Kidney (tissue), 22 donors: ENCODE data around the gene TCEANC2. TPM values are rescaled to one million over a fixed set of nuclear protein-coding genes. Genes with fewer than 3 reads are reported as not detected.
"Not testable (repeated sequence)": the region's sequence is repeated elsewhere in the genome, so short reads cannot be mapped to it uniquely, and the experiment has no call there.

Experiments
- DNase-seq, 5 donors: peaks; one replicate each; pipeline ENCODE4 v3.0.0-alpha.2; 2013 to 2020
- FAIRE-seq: peaks from 2 replicates; lab custom pipeline; 2012; peaks lifted over from hg19 to GRCh38; lab: Jason Lieb, UNC
- H3K27ac ChIP-seq, 2 donors: one replicate each; pipeline ENCODE4 v1.7.0; 2013; ENCODE audit warnings: low read depth in 2 of 2, low read length in 2 of 2, inconsistent platforms in 1 of 2
- H3K27me3 ChIP-seq: one replicate; pipeline ENCODE4 v1.7.1; 2013; ENCODE audit warnings: low read length, inconsistent platforms; ENCODE audit not compliant: control insufficient read depth, insufficient read depth
- H3K36me3 ChIP-seq, 3 donors: one replicate each; pipeline versions ENCODE4 v1.7.0 to v1.7.1; 2013; ENCODE audit warnings: low read length in 3 of 3, control low read depth in 1 of 3, inconsistent platforms in 1 of 3; ENCODE audit not compliant: insufficient read depth in 3 of 3, control insufficient read depth in 2 of 3
- H3K4me1 ChIP-seq, 3 donors: one replicate each; pipeline versions ENCODE4 v1.7.0 to v1.7.1; 2013; ENCODE audit warnings: low read length in 3 of 3, inconsistent platforms in 1 of 3, low read depth in 1 of 3; ENCODE audit not compliant: control insufficient read depth in 2 of 3, insufficient read depth in 2 of 3
- H3K4me3 ChIP-seq, 3 donors: one replicate each; pipeline versions ENCODE4 v1.7.0 to v1.8.1; 2013; ENCODE audit warnings: low read length in 3 of 3, control low read depth in 1 of 3, inconsistent platforms in 1 of 3
- H3K9ac ChIP-seq, 3 donors: one replicate each; pipeline versions ENCODE4 v1.7.0 to v1.7.1; 2013; ENCODE audit warnings: low read length in 3 of 3, control low read depth in 1 of 3, inconsistent platforms in 1 of 3
- H3K9me3 ChIP-seq, 3 donors: one replicate each; pipeline versions ENCODE4 v1.7.0 to v1.7.1; 2013; ENCODE audit warnings: low read length in 3 of 3, control low read depth in 1 of 3, inconsistent platforms in 1 of 3; ENCODE audit not compliant: control insufficient read depth in 2 of 3, insufficient read depth in 1 of 3
- CTCF ChIP-seq: IDR thresholded peaks from 3 replicates; pipeline ENCODE4 v1.5.1; 2012; ENCODE audit warnings: mild to moderate bottlenecking, moderate library complexity, borderline replicate concordance; ENCODE audit not compliant: insufficient read depth; ENCODE audit errors: extremely low read depth
- intact Hi-C: fragments of 100-400 bp; cut with DNase I; formaldehyde crosslinking; loops from one replicate; pipeline ENCODE4 v1.11.1; 2022
- long read RNA-seq, 10 donors: library from polyadenylated mRNA in 1 of 10; unstranded in 1 of 10; transcript quantifications; one replicate each; pipeline ENCODE4 v2.0.0 and lab custom pipeline, GENCODE V29; 2021 to 2026
- polyA plus RNA-seq: library from polyadenylated mRNA; stranded (reverse); fragments of 350-450 nt; fragmentation: Illumina TruSeq; extraction: RNeasy Lipid Tissue Mini Kit (QIAGEN cat#74804); gene quantifications from one replicate; pipeline ENCODE4 v1.2.3, GENCODE V29; 2014; ENCODE audit warnings: low read depth, low replicate concordance; ENCODE audit not compliant: insufficient read depth
- total RNA-seq: library from RNA; stranded (reverse); fragmentation: NEBNext Ultra II Directional; extraction: Animal tissue kit (Norgen Biotek cat#: 25700); gene quantifications from one replicate; pipeline ENCODE4 v1.2.1, GENCODE V29; 2021
- donor health status: control.
- donor health status: control.
- donor health status: control.
- donor health status: control.
- donor health status: control.
- donor health status: DM: yes; HTN: yes; CAD: no.
- donor health status: Normal renal cell carcinoma (clear cell type).

TCEANC2 gene
- total RNA-seq: 5.1 TPM
- 3.1 TPM for polyA plus RNA-seq
- long read RNA-seq, donor 1, full-length matches to known transcripts: 12 of 12 reads
- long read RNA-seq, donor 1, partial matches to known transcripts: 0 of 12 reads
- long read RNA-seq, donor 1, other reads (novel, unspliced or antisense): 0 of 12 reads
- long read RNA-seq, donor 2, full-length matches to known transcripts: 11 of 11 reads
- long read RNA-seq, donor 2, partial matches to known transcripts: 0 of 11 reads
- long read RNA-seq, donor 2, other reads (novel, unspliced or antisense): 0 of 11 reads
- long read RNA-seq, donor 3, full-length matches to known transcripts: 6 of 6 reads
- long read RNA-seq, donor 3, partial matches to known transcripts: 0 of 6 reads
- long read RNA-seq, donor 3, other reads (novel, unspliced or antisense): 0 of 6 reads
- long read RNA-seq, donor 4, full-length matches to known transcripts: 2 of 2 reads
- long read RNA-seq, donor 4, partial matches to known transcripts: 0 of 2 reads
- long read RNA-seq, donor 4, other reads (novel, unspliced or antisense): 0 of 2 reads
- long read RNA-seq, donor 5: 0 reads
- long read RNA-seq, donor 6, full-length matches to known transcripts: 6 of 6 reads
- long read RNA-seq, donor 6, partial matches to known transcripts: 0 of 6 reads
- long read RNA-seq, donor 6, other reads (novel, unspliced or antisense): 0 of 6 reads
- long read RNA-seq, donor 7, partial matches to known transcripts: 2 of 6 reads
- long read RNA-seq, donor 7, other reads (novel, unspliced or antisense): 3 of 6 reads
- long read RNA-seq, donor 8, full-length matches to known transcripts: 8 of 49 reads
- long read RNA-seq, donor 8, partial matches to known transcripts: 41 of 49 reads
- long read RNA-seq, donor 8, other reads (novel, unspliced or antisense): 0 of 49 reads
- long read RNA-seq, donor 9, partial matches to known transcripts: 21 of 81 reads
- long read RNA-seq, donor 9, other reads (novel, unspliced or antisense): 57 of 81 reads
- long read RNA-seq, donor 10, full-length matches to known transcripts: 4 of 60 reads
- long read RNA-seq, donor 10, partial matches to known transcripts: 56 of 60 reads
- long read RNA-seq, donor 10, other reads (novel, unspliced or antisense): 0 of 60 reads

- FAIRE-seq: peak; percentile 96
- peak within 1 kb of the TSS; percentile 89 to 90 for H3K27ac ChIP-seq
- intact Hi-C loops: no loop called here
- H3K36me3 ChIP-seq: no peaks in the 10 kb centered on the region
- peak within 1 kb of the TSS; percentile 90 to 98 (median 97) for H3K4me3 ChIP-seq
- peak; percentile 98 to 100 (median 99) for DNase-seq
- TF ChIP-seq CTCF: peak; percentile 29
- no peaks in the 10 kb centered on the region for H3K9me3 ChIP-seq
- no peaks in the 10 kb centered on the region for H3K27me3 ChIP-seq
- peak within 1 kb of the TSS; percentile 88 to 98 (median 95) for H3K9ac ChIP-seq
- H3K4me1 ChIP-seq: peaks cover 10 to 14% (median 11%) of the 10 kb centered on the region in 3 donors
Measured at GRCh38 chr1:54052934-54053744, at the start of gene TCEANC2, which contains the start of gene TMEM59. TSS of gene TCEANC2 (plus strand) at chr1:54053608. CDS start at chr1:54054423, 815 bp downstream. TSS of gene TMEM59 (minus strand) at chr1:54053204. CDS start at chr1:54053188, 16 bp downstream.

GRCh38 chr1:54003750-54004480 lies 49.5 kb upstream of the TCEANC2 start:
- not testable (repeated sequence) for DNase-seq, H3K4me3 ChIP-seq

GRCh38 chr1:54004481-54005049 lies 48.8 kb upstream of the TCEANC2 start:
- Histone ChIP-seq H3K27ac (no peak overlapping the region), H3K27me3 (no peaks in the 10 kb centered on the region), H3K9me3 (no peaks in the 10 kb centered on the region), H3K4me3 (no peak overlapping the region), H3K4me1 (no peaks in the 10 kb centered on the region), H3K36me3 (no peaks in the 10 kb centered on the region), H3K9ac (no peak overlapping the region)
- DNase-seq (no peak), FAIRE-seq (no peak)
- no peak for TF ChIP-seq CTCF
- intact Hi-C loops: no loop called here

More at GRCh38 chr1:54003750-54004480, 49.5 kb upstream of the TCEANC2 start:
- H3K36me3 ChIP-seq, FAIRE-seq, H3K9ac ChIP-seq, intact Hi-C loops, H3K27me3 ChIP-seq, H3K27ac ChIP-seq, H3K9me3 ChIP-seq, H3K4me1 ChIP-seq: not testable (repeated sequence)
